NCI-H2196 (cell line): ENCODE measurements around the gene NR2C2.
"Not testable (repeated sequence)": the region's sequence is repeated elsewhere in the genome, so short reads cannot be mapped to it uniquely, and the experiment has no call there.

Source experiments
- DNase-seq: peaks from one replicate; lab custom pipeline; 2025; ENCODE audit not compliant: unreplicated experiment; lab: John Stamatoyannopoulos, UW

Gene NR2C2

GRCh38 chr3:14957153-14957552, 9.8 kb downstream of the NR2C2 start:
- DNase-seq: no peak

GRCh38 chr3:14957925-14958324, 10.5 kb downstream of the NR2C2 start:
- no peak for DNase-seq

- no peak for DNase-seq
Observed at GRCh38 chr3:14959359-14959943, 12.1 kb downstream of the NR2C2 start.

- no peak for DNase-seq
Observed at GRCh38 chr3:14962762-14963161, 15.4 kb downstream of the NR2C2 start.

DNA sequence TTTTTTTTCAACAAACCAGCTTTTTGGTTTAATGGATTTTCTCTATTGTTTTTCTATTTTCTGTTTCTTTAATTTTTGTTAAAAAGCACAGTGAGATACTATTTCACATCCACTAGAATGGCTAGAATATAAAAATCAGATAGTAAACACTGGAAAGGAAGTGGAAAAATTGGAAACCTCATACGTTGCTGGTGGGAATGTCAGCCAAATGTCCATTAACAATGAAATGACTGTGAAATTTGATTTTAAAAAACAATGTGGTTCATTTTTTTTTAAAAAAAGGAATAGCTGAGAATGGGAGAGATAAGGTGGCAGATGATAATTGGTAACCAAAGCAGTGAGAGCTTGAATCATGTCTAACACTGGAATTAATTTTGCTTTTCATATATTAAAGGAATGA, 19.9 kb downstream of the NR2C2 start:
- no peak for DNase-seq

DNA sequence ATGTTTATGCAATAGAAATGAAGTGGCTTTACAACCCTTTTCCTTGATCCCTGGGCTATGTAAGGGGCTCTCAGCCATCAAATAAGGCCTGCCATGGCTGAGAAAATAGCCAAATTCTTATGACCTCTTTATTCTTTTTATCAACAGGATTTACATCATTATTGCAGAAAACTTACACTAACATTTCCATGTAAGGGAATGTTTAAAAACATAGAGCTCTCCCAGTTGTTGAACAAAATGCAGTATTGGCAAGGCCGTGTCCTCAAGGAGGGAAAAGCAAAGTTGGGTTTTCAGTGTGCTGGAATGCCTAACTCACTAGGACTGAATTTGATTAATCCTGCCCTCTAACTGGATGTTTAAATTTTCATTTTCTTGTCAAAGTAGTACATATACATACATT, 22.3 kb downstream of the NR2C2 start:
- DNase-seq: no peak

- no peak for DNase-seq
Observed at GRCh38 chr3:14976317-14976716, 28.9 kb downstream of the NR2C2 start.

- DNase-seq: no peak
Observed at GRCh38 chr3:14980689-14981088, 33.3 kb downstream of the NR2C2 start.

DNA sequence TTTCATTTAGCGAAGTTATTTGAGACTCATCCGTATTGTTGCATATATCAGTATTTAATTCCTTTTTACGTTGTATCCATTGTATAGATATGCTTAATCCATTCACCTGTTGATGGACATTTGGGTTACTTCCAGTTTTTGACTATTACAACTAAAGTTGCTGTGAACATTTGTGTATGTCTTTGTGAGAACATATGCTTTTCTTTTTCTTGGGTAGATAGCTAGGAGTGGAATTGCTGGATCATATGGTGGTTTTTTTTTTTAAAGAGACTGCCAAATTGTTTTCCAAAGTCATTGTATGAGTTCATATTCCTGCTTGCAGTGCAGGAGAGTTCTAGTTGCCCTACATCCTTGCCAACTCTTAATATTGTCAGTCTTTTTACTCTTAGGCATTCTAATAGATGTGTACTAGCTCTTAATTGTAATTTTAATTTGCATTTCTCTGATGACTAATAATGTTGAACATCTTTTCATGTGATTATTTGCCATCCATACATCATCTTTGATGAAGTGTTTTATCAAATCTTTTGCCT, 37.3 kb downstream of the NR2C2 start:
- no peak for DNase-seq

DNA sequence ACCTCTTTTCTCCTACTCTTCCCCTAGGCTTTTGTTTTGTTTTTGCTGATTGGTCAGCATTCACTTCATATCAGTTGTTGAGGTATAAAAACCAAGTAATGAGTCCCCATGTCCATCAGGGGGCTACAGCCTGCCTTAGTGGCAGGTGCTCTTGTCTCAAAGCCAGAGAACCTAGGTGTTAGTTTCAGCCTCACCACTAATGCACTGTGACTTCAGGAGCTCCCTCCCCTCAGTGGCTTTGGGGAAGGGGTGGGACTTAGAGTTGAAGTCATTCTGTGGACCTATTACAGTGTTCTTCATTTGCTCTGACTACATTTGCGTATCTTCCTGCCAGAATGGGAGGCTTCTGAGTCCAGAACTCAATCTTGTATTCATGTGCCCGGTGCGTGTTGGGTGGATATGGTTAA, 41.6 kb downstream of the NR2C2 start:
- no peak for DNase-seq

GRCh38 chr3:14989943-14990779, 42.8 kb downstream of the NR2C2 start:
- peak; percentile 20 for DNase-seq

DNA sequence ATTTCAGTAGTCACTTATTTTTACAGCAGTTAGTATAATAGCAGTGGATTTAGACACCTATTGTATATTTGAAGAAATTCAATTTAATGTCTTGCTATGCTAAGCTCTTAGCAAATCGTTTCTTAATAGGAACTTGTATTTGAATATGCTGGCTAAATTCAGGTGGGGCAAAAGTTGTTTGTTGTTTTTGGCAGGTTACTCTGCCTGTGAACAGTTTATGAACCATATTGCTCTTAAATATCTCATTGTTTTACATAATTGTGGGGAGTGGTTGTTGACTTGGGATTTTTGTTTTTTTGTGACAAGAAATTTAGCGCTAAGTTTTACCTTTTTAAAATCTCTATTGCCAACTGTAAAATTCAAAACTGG, 43.4 kb downstream of the NR2C2 start:
- no peak for DNase-seq

DNA sequence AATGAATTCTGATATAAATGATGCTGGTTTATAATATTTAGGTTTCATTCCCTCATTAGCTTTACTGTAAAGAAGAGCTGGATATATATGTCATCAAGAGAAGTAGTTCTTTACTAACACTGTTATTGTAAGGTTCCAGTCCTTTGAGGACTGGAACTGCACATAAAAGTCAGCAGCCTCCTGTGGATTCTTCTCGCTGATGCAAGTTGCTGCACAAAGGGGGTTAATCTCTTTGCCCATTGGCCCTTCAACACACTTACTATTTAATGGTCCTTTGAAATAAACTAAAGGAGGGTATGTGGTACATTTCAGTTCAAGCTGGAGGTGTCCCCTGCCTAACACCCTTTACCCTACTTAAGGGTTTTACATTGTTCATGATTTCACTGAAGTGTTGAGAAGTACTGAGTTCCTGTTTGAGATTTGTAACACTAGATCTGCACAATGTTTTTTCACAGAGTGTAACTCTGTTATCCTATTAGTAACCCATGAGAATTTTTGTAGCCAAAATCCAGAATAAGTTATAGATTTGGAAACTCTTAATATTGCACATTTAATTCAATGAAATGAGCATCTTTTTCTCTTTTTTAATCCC, 43.9 kb downstream of the NR2C2 start:
- DNase-seq: no peak

- no peak for DNase-seq
Observed at GRCh38 chr3:14991818-14992612, 44.6 kb downstream of the NR2C2 start.

DNA sequence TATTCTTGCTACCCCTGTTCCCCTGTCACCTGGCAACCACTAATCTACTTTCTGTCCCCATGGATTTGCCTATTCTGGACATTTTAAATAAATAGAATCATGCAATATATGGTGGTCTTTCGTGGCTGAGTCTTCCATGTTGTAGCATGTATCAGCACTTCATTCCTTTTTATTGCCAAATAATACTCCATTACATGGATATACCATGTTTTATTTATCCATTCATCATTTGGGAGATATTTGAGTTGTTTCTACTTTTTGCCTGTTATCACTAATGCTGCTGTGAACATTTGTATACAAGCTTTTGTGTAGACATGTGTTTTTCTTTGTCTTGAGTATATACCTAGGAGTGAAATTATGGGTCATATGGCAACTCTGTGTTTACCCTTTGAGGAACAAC, 50.6 kb downstream of the NR2C2 start:
- DNase-seq: no peak

DNA sequence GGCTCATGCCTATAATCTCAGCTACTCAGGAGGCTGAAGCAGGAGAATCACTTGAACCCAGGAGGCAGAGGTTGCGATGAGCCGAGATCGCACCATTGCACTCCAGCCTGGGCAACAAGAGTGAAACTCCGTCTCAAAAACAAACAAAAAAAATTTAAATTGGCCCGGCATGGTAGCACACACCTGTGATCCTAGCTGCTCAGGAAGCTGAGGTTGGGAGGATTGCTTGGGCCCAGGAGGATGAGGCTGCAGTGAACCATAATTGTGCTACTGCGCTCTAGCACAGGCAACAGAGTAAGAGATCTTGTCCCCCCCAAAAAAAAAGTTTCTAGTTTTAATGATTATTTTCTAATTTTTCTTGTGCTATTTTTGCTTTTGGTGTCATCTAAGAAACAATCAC, 51.8 kb downstream of the NR2C2 start:
- not testable (repeated sequence) for DNase-seq

DNA sequence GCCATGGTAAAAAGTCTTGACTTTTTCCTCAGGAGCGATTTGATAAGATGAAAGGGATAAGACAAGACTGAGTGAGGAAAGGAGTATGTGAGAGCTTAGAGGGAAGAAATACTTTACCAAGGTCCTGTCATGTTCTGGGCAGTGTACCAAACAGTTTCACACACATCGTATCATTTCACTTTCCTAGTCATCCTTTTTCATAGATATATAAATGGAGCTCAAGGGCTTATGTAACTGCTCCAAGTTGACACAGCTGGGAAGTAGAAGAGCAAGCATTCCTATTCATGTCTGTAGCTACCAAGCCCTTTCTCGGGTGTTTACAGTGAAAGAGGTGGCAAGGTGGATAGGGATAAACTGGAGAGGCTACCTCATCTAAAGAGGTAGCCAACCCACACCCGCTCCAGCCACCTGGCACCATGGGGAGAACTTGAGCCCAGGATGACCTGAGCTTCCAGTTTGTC, 60.3 kb downstream of the NR2C2 start:
- peak; percentile 74 for DNase-seq

- DNase-seq: no peak
Observed at GRCh38 chr3:15009167-15009566, 61.8 kb downstream of the NR2C2 start.

DNA sequence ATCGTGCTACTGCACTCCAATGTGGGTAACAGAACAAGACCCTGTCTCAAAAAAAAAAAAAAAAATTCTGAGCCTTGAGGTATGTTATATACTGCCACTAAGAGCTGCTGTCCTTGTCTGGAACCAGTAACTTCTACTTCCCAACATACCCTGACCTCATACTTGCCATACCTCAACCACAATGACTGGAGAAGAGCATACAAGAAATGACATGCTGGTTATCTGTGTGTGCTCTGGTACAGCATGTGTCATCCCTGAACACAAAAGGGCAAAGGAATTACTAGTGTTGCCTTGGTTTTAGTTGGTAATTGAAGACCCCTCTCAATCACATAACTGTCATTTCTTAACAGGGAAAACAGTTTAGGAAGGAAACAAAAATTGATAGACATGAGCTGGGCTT, 63.3 kb downstream of the NR2C2 start:
- no peak for DNase-seq

GRCh38 chr3:15011174-15011573, 63.8 kb downstream of the NR2C2 start:
- DNase-seq: no peak

- no peak for DNase-seq
Observed at GRCh38 chr3:15014606-15015328, 67.4 kb downstream of the NR2C2 start.
